ENCODE data around the gene AGPAT2.

Gene AGPAT2

GRCh38 chr9:136675477-136676296 lies 11.6 kb downstream of the AGPAT2 start:
- in situ Hi-C loops (cut with HindIII; ENCODE audit: low sequenced_read_pairs), result no loop called here

- in situ Hi-C loops (cut with HindIII; ENCODE audit: low sequenced_read_pairs), result no loop called here
Observed at GRCh38 chr9:136674786-136675349, 12.4 kb downstream of the AGPAT2 start.

- in situ Hi-C loops (cut with HindIII; ENCODE audit: low sequenced_read_pairs), result no loop called here
Observed at GRCh38 chr9:136673975-136674785, 13.1 kb downstream of the AGPAT2 start.

- in situ Hi-C loops (cut with HindIII; ENCODE audit: low sequenced_read_pairs), result no loop called here
Observed at GRCh38 chr9:136673088-136673974, 13.9 kb downstream of the AGPAT2 start.

GRCh38 chr9:136672431-136673087 lies 14.7 kb downstream of the AGPAT2 start:
- in situ Hi-C loops (cut with HindIII; ENCODE audit: low sequenced_read_pairs), result no loop called here

- in situ Hi-C loops (cut with HindIII; ENCODE audit: low sequenced_read_pairs), result no loop called here
Observed at GRCh38 chr9:136671646-136672430, 15.4 kb downstream of the AGPAT2 start.

- in situ Hi-C loops (cut with HindIII; ENCODE audit: low sequenced_read_pairs), result no loop called here
Observed at GRCh38 chr9:136671254-136671614, 16.0 kb downstream of the AGPAT2 start.

- in situ Hi-C loops (cut with HindIII; ENCODE audit: low sequenced_read_pairs), result no loop called here
Observed at GRCh38 chr9:136670576-136671253, 16.5 kb downstream of the AGPAT2 start.

GRCh38 chr9:136669791-136670464 lies 17.3 kb downstream of the AGPAT2 start:
- in situ Hi-C loops (cut with HindIII; ENCODE audit: low sequenced_read_pairs), result no loop called here

GRCh38 chr9:136668983-136669790 lies 18.1 kb downstream of the AGPAT2 start:
- in situ Hi-C loops (cut with HindIII; ENCODE audit: low sequenced_read_pairs), result no loop called here

- in situ Hi-C loops (cut with HindIII; ENCODE audit: low sequenced_read_pairs), result no loop called here
Observed at GRCh38 chr9:136667940-136668760, 19.1 kb downstream of the AGPAT2 start.

GRCh38 chr9:136667214-136667939 lies 19.9 kb downstream of the AGPAT2 start:
- in situ Hi-C loops (cut with HindIII; ENCODE audit: low sequenced_read_pairs), result no loop called here

GRCh38 chr9:136666372-136667213 lies 20.7 kb downstream of the AGPAT2 start:
- in situ Hi-C loops (cut with HindIII; ENCODE audit: low sequenced_read_pairs), result no loop called here

- in situ Hi-C loops (cut with HindIII; ENCODE audit: low sequenced_read_pairs), result no loop called here
Observed at GRCh38 chr9:136665704-136666371, 21.4 kb downstream of the AGPAT2 start.
